ENCODE results near the gene BARX1. TPM values are rescaled to one million over a fixed set of nuclear protein-coding genes. Genes with fewer than 3 reads are reported as not detected.

BARX1 gene
- total RNA-seq, 1 donor from 2014 or later = not detected

Other genes starting within 250 kb of the BARX1 start
- 5.6 and 12.5 TPM in 2 replicates for gene PTPDC1, start 129.1 kb upstream of the BARX1 start, total RNA-seq